ENCODE data around the gene CRACDL.

The CRACDL gene

DNA sequence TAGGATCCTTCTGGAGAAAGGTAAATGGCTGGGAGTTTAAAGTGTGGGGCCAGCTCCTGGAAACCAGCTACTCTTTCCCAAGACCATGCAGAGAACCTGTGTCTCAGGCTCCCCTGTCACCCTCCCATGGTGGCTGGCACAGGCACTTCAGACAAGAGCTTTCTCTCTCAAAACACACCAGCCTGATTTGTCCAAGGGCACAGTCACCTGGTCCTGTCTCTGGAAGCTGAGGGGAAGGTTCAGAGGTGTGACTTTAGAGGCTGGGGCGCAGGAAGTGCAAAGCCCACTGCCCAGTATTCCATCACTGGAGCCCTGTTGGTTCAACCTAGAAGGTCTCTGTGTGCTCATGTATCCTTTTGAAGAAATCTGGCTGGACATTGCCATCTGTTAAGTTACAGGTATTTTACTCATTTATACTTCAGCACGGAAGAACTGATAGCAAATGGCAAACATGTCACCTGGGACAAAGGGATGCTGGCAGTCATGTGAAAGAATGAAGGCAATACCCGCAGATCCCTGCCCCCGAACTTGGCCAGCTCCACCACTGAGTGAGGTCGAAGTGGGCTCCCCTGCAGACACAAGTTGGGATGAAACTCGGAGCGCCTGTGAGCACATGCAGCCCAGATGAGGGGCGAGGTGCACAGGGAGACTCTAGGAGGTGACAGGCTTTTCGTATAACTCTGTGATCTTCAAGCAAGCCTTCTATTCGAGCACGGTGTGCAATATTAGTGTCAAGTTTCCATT is 108.2 kb downstream of the CRACDL start:
- DNase-seq (ENCODE audit: low read depth), result no peak
- no peak overlapping the region for H3K4me3 ChIP-seq (ENCODE audit: low read depth, low read length)
- TF ChIP-seq CTCF (IDR thresholded peaks at IDR 0.05; ENCODE audit: insufficient read depth, low read depth, low read length, missing control alignments), result no peak

GRCh38 chr2:98826856-98827255 is 109.2 kb downstream of the CRACDL start:
- no peak overlapping the region for H3K4me3 ChIP-seq (ENCODE audit: low read depth, low read length)
- DNase-seq (ENCODE audit: low read depth), result no peak
- TF ChIP-seq CTCF (IDR thresholded peaks at IDR 0.05; ENCODE audit: insufficient read depth, low read depth, low read length, missing control alignments), result no peak

GRCh38 chr2:98825858-98826257 is 110.2 kb downstream of the CRACDL start:
- DNase-seq (ENCODE audit: low read depth), result no peak
- TF ChIP-seq CTCF (IDR thresholded peaks at IDR 0.05; ENCODE audit: insufficient read depth, low read depth, low read length, missing control alignments), result no peak
- no peak overlapping the region for H3K4me3 ChIP-seq (ENCODE audit: low read depth, low read length)

DNA sequence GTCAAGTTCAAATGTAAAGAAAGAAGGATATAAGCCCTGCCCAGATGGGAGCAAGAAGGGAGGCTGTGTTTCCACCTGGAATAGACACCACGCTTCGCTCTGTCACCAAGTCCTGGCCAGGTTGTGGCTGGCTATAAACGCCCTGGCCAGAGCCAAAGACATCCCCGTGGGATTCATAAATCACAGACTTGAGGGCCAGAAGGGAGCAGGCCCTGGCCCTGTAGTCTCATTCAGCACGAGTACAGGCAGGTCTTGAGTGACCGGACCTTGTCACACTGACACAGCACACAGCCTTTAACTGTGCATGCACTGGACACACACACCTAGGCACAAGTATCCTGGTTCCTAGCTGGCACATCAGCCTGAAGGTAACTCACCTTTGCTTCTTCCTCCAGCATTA is 110.6 kb downstream of the CRACDL start:
- TF ChIP-seq CTCF (IDR thresholded peaks at IDR 0.05; ENCODE audit: insufficient read depth, low read depth, low read length, missing control alignments), result no peak
- DNase-seq (ENCODE audit: low read depth), result no peak
- H3K4me3 ChIP-seq (ENCODE audit: low read depth, low read length), result no peak overlapping the region

DNA sequence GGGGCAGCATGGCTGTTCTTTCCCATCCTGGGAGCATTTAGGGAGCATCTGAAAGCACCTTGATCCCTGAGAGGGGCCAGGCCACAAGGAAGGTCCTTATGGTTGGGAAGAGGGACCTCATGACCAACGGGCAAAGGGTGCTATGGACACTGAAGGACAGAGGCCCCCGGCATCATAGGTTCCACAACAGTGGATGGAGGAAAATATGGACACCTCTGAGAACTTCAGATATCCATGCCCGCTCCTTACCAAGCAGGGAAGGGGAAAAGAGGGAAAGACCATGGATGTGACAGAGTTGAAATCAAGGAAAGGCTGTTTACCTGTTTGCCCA is 111.0 kb downstream of the CRACDL start:
- no peak for TF ChIP-seq CTCF (IDR thresholded peaks at IDR 0.05; ENCODE audit: insufficient read depth, low read depth, low read length, missing control alignments)
- no peak for DNase-seq (ENCODE audit: low read depth)
- H3K4me3 ChIP-seq (ENCODE audit: low read depth, low read length), result no peak overlapping the region

DNA sequence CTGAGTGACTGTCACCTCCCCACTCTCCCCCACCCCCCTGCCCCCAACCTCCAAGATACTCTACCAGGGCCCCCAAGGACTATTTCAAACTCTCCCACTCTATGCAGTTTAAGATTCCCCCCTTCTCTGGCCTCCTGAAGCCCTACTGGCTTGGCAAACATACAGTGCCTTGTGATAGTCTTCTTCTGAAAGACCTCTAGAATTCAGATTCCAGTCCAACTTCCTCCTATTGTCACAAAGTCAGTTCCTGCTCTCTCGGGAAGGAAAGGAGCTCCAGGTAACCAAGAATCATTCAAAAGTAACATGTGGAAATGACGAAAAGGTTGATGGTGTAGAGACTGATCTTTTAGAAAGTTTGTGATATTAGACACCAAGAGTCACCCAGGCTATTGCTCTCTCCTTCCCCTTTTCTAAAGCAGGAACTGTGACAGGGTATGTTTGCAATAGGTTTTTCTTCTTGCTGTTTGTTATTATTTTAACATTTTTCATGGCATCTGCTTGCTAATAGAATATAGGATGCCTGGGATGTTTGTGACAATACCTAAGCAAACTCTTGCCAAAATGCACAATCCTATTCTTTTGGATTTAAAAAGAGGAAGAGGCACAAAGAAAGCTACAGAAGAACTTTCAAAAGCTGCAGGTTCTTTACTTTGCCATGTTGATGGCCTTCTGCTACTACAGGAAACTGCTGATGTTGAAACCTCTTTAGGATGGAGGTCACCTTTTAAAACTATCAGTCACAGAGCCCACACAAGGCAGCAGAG is 111.6 kb downstream of the CRACDL start:
- no peak overlapping the region for H3K4me3 ChIP-seq (ENCODE audit: low read depth, low read length)
- TF ChIP-seq CTCF (IDR thresholded peaks at IDR 0.05; ENCODE audit: insufficient read depth, low read depth, low read length, missing control alignments), result no peak

More for the DNA sequence above, 111.6 kb downstream of the CRACDL start:
- DNase-seq (ENCODE audit: low read depth), result no peak

Data from GM12865 (cell line).